ENCODE data around the gene MAGEA10. TPM values are rescaled to one million over a fixed set of nuclear protein-coding genes. Genes with fewer than 3 reads are reported as not detected.
"Not testable (repeated sequence)": the region's sequence is repeated elsewhere in the genome, so short reads cannot be mapped to it uniquely, and the experiment has no call there.

The MAGEA10 gene
- total RNA-seq, 1 experiment from 2014 or later: not detected

DNA sequence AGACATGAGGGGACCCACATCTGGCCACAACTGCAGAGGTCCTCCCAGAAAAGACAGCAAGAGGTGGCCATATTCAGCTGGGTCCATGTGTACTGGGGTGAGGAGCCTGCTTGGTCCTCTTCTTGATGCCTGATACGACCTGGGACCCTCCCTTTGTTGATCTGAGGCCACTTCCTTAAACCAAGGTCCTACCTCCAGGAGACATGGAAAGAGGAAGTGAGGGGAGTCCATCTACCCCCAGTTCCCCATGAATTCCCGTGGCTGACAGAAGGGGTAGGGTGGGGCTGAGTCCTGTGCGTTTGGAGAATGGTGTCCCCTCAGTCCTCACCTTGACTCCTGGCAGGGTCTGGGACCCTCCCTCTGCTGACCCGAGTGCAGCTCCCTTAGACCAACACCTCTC lies 2.1 kb downstream of the MAGEA10 start:
- H3K9me3 ChIP-seq (replicated peaks): no peaks in the 10 kb centered on the region
- H3K27ac ChIP-seq: no peak overlapping the region
- H3K27me3 ChIP-seq (replicated peaks): no peaks in the 10 kb centered on the region
- no peaks in the 10 kb centered on the region for H3K36me3 ChIP-seq
- no peak overlapping the region for H3K4me3 ChIP-seq
- no peak for DNase-seq (ENCODE audit: low read depth in 1 of 2, low spot score in 2 of 2)
- no peaks in the 10 kb centered on the region for H3K4me1 ChIP-seq (replicated peaks)

DNA sequence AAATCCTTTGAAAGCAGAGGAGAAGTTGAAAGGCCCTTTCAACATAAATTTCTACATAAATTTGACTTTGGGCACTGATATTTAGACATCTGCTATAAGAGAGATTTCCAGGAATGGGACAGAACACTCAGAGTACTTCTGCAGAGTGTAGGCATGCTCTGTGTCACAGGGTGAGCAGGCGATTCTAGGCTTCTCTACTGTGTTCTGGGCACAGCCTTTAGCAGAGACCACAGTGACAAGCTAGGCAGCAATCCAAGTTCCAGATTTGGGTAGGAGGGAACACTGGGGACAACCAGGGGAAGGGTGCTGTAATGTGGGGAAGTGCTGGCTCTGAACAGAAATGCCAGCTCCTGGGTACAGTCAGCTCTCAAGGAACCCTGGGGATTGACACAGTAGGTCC lies 6.9 kb downstream of the MAGEA10 start:
- Histone ChIP-seq H3K4me3 (no peak overlapping the region), H3K9me3 (replicated peaks) (no peaks in the 10 kb centered on the region), H3K36me3 (no peaks in the 10 kb centered on the region), H3K27me3 (replicated peaks) (no peaks in the 10 kb centered on the region), H3K27ac (no peak overlapping the region), H3K4me1 (replicated peaks) (no peaks in the 10 kb centered on the region)
- DNase-seq (ENCODE audit: low read depth in 1 of 2, low spot score in 2 of 2): no peak

DNA sequence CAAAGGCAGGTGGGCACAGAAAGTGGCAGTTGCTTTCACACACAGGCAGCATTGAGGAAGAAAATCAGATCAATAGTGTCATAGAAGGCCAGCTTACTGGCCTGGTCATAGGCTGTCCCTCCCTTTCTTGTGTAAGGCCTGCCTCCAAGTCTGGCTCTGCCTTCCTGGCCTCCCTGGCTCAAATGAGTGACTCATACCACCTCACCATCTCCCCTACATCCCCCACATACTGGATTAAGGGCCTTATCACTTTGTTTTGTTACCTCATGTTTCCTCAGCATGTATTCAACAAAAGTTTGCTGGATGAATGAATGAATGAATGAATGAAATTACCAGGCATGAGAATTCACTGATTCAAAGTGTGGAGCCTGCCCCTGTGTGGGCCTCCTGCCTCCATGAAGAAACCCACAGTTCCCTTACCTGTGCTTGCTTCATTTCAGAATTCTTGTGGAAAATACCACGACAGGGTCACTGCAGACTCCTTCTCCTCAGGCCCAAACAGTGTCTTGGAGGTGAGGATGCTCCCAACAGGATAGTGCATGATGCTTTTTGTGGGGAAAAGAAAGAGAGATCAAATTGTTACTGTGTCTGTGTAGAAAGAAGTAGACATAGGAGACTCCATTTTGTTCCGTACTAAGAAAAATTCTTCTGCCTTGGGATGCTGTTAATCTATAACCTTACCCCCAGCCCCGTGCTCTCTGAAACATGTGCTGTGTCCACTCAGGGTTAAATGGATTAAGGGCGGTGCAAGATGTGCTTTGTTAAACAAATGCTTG lies 9.1 kb downstream of the MAGEA10 start:
- not testable (repeated sequence) for DNase-seq (ENCODE audit: low read depth in 1 of 2, low spot score in 2 of 2); H3K4me1 ChIP-seq (replicated peaks); H3K9me3 ChIP-seq (replicated peaks); H3K4me3 ChIP-seq; H3K36me3 ChIP-seq; H3K27ac ChIP-seq; H3K27me3 ChIP-seq (replicated peaks)

DNA sequence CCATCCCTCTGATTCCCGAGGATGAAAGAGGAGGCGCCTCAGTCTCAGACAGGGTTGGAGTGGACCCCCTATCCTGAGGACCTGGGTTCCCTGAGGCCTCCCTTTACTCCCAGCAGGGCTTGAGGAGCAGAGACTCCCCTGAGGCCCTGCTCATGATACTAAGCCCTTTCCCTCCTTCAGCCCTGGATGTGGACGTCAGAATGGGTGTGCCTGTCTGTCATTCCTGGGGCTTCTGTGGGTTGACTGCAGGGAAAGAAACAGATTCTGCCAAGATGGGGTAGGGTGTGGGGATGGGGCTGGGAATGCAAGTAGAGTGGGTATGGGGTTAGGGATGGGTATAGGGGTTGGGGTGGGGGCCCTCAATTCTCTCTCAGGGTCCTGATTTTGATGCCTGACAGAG lies 21.1 kb downstream of the MAGEA10 start:
- no peak overlapping the region for H3K4me3 ChIP-seq
- H3K36me3 ChIP-seq: no peaks in the 10 kb centered on the region
- H3K9me3 ChIP-seq (replicated peaks): no peaks in the 10 kb centered on the region
- no peaks in the 10 kb centered on the region for H3K27me3 ChIP-seq (replicated peaks)
- H3K27ac ChIP-seq: no peak overlapping the region
- DNase-seq (ENCODE audit: low read depth in 1 of 2, low spot score in 2 of 2): no peak
- H3K4me1 ChIP-seq (replicated peaks): no peaks in the 10 kb centered on the region

DNA sequence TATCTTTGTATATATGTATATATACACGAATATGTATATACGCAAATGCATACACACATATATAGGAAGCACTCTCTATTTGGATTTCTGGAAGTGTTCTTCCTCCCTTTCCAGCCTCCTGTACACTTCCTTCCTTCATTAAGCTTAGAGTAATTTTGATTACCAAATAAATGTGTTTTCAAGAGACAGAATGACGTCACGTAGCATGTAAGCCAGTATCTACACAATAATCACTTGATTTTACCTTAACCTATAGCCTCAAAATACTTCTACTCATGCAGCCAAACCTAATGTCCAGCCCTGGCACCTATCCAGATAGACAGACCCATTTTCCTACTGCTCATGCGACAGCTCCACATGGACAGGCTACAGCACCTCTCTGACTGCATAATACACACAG lies 29.9 kb downstream of the MAGEA10 start:
- Histone ChIP-seq H3K27me3 (replicated peaks) (no peaks in the 10 kb centered on the region), H3K4me1 (replicated peaks) (no peaks in the 10 kb centered on the region), H3K36me3 (no peaks in the 10 kb centered on the region), H3K27ac (no peak overlapping the region), H3K9me3 (replicated peaks) (no peaks in the 10 kb centered on the region), H3K4me3 (no peak overlapping the region)
- no peak for DNase-seq (ENCODE audit: low read depth in 1 of 2, low spot score in 2 of 2)

DNA sequence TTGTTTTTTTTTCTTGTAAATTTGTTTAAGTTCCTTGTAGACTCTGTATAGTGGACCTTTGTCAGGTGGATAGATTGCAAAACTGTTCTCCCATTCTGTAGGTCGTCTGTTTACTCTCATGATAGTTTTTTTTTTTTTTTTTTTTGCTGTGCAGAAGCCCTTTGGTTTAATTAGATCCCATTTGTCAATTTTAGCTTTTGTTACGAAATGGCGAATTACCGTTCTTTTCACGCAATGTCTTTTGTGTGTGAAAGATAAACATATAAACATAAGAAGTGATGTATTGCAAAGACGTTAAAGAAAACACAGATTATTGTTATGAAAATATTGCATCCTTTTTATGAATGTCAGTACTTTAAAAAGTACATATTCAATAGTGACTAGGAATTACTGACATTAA lies 34.5 kb downstream of the MAGEA10 start:
- Histone ChIP-seq H3K9me3 (replicated peaks) (no peaks in the 10 kb centered on the region), H3K4me1 (replicated peaks) (no peaks in the 10 kb centered on the region), H3K4me3 (no peak overlapping the region), H3K27ac (no peak overlapping the region), H3K27me3 (replicated peaks) (no peaks in the 10 kb centered on the region), H3K36me3 (no peaks in the 10 kb centered on the region)
- DNase-seq (ENCODE audit: low read depth in 1 of 2, low spot score in 2 of 2): no peak

DNA sequence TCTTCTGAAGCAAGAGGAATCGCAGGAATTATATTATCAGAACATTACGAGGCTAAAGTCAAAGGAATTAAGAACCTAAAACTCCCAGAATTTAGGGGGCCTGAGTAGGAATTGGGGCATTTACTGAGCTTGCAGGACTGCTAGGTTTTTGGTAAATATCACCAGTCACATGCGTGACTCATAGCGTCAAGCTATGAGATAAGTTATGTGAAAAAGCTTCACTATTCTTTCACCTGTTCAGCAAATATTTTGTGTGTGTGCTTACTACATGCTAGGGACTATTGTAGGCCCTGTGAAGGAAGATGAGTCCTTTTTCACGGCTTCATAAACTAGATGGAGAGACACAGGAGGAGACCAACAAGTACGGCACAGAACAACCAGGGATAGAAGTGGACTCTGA lies 52.2 kb downstream of the MAGEA10 start:
- Histone ChIP-seq H3K4me3 (no peak overlapping the region), H3K4me1 (replicated peaks) (no peaks in the 10 kb centered on the region), H3K27ac (no peak overlapping the region), H3K27me3 (replicated peaks) (no peaks in the 10 kb centered on the region), H3K36me3 (no peaks in the 10 kb centered on the region), H3K9me3 (replicated peaks) (no peaks in the 10 kb centered on the region)
- DNase-seq (ENCODE audit: low read depth in 1 of 2, low spot score in 2 of 2): no peak

Other genes starting within 250 kb of the MAGEA10 start
- gene MAGEA4, start 225.7 kb downstream of the MAGEA10 start, total RNA-seq (2014; rRNA removed; shearing (Covaris generic)): not detected in 2 replicates
- 9.8 and 17.1 TPM in 2 replicates for gene GABRE, start 163.9 kb downstream of the MAGEA10 start, total RNA-seq (2014; rRNA removed; shearing (Covaris generic))

All from SJSA1 (cell line).